Chondrocyte (in vitro differentiated cells): ENCODE results near the gene TUBA3D. TPM values are rescaled to one million over a fixed set of nuclear protein-coding genes. Genes with fewer than 3 reads are reported as not detected.
"Not testable (repeated sequence)": the region's sequence is repeated elsewhere in the genome, so short reads cannot be mapped to it uniquely, and the experiment has no call there.

Experiments
- DNase-seq: peaks from one replicate; pipeline ENCODE4 v3.0.0; 2021; ENCODE audit warnings: mixed read lengths, low spot score
- H3K27ac Mint-ChIP-seq: one replicate; pipeline ENCODE4 v1.8.0; 2021; ENCODE audit warnings: mild to moderate bottlenecking, moderate library complexity, mixed read lengths; ENCODE audit not compliant: unreplicated experiment
- H3K27me3 Mint-ChIP-seq: 2 replicates; pipeline ENCODE4 v1.8.0; 2021; ENCODE audit warnings: low read depth, mixed read lengths
- H3K36me3 Mint-ChIP-seq: 2 replicates; pipeline ENCODE4 v1.8.0; 2021; ENCODE audit warnings: low read depth, mixed read lengths
- H3K4me1 Mint-ChIP-seq: 2 replicates; pipeline ENCODE4 v1.8.0; 2021; ENCODE audit warnings: low read depth, mild to moderate bottlenecking, mixed read lengths
- H3K4me3 Mint-ChIP-seq: one replicate; pipeline ENCODE4 v1.8.0; 2021; ENCODE audit warnings: mild to moderate bottlenecking, moderate library complexity, mixed read lengths; ENCODE audit not compliant: unreplicated experiment
- H3K9me3 Mint-ChIP-seq: 2 replicates; pipeline ENCODE4 v1.8.0; 2021; ENCODE audit warnings: low read depth, mixed read lengths
- CTCF ChIP-seq: fragments of 200-600 bp; sonication (generic); IDR thresholded peaks from 2 replicates; pipeline ENCODE4 v1.5.0; 2021; ENCODE audit warnings: antibody characterized with exemption, mild to moderate bottlenecking, moderate library complexity
- long read RNA-seq: library from polyadenylated mRNA; stranded (forward); transcript quantifications from one replicate; pipeline ENCODE4 v2.0.0, GENCODE V29; 2021
- total RNA-seq: library from RNA; stranded (reverse); gene quantifications from 3 replicates; pipeline ENCODE4 v1.2.1, GENCODE V29; 2021

Gene TUBA3D
- not detected in 3 replicates for total RNA-seq
- long read RNA-seq, result 0 reads

- Mint-ChIP-seq H3K27me3 (no peaks in the 10 kb centered on the region), H3K4me1 (no peaks in the 10 kb centered on the region), H3K4me3 (no peak within 1 kb of the TSS), H3K27ac (no peak within 1 kb of the TSS), H3K9me3 (no peaks in the 10 kb centered on the region), H3K36me3 (peaks cover 2% of the 10 kb centered on the region)
- no peak for TF ChIP-seq CTCF
- DNase-seq, result no peak
Observed at GRCh38 chr2:131475831-131476230, at the start of gene TUBA3D. TSS of gene TUBA3D (plus strand) at chr2:131476119. CDS start at chr2:131476200, 81 bp downstream.

GRCh38 chr2:131426727-131427126, 49.2 kb upstream of the TUBA3D start:
- H3K36me3 Mint-ChIP-seq, result peaks cover 3% of the 10 kb centered on the region
- no peaks in the 10 kb centered on the region for H3K4me1 Mint-ChIP-seq
- no peak for DNase-seq
- no peak overlapping the region for H3K4me3 Mint-ChIP-seq
- H3K27me3 Mint-ChIP-seq, result peaks cover 62% of the 10 kb centered on the region
- H3K9me3 Mint-ChIP-seq, result no peaks in the 10 kb centered on the region
- TF ChIP-seq CTCF, result no peak
- no peak overlapping the region for H3K27ac Mint-ChIP-seq

GRCh38 chr2:131431336-131431735, 44.6 kb upstream of the TUBA3D start:
- no peak for TF ChIP-seq CTCF
- no peaks in the 10 kb centered on the region for H3K9me3 Mint-ChIP-seq
- H3K36me3 Mint-ChIP-seq, result no peaks in the 10 kb centered on the region
- H3K27ac Mint-ChIP-seq, result no peak overlapping the region
- H3K27me3 Mint-ChIP-seq, result peaks cover 59% of the 10 kb centered on the region
- H3K4me1 Mint-ChIP-seq, result no peaks in the 10 kb centered on the region
- H3K4me3 Mint-ChIP-seq, result no peak overlapping the region
- no peak for DNase-seq

- not testable (repeated sequence) for H3K27ac Mint-ChIP-seq, H3K4me3 Mint-ChIP-seq, H3K36me3 Mint-ChIP-seq, H3K9me3 Mint-ChIP-seq, H3K4me1 Mint-ChIP-seq, DNase-seq
- peaks cover 18% of the 10 kb centered on the region for H3K27me3 Mint-ChIP-seq
Observed at GRCh38 chr2:131440742-131441468, 35.0 kb upstream of the TUBA3D start.

GRCh38 chr2:131444736-131445514, 31.0 kb upstream of the TUBA3D start:
- H3K4me3 Mint-ChIP-seq, DNase-seq, H3K9me3 Mint-ChIP-seq, H3K4me1 Mint-ChIP-seq, H3K36me3 Mint-ChIP-seq, H3K27ac Mint-ChIP-seq: not testable (repeated sequence)
- peaks cover 28% of the 10 kb centered on the region for H3K27me3 Mint-ChIP-seq

- H3K27me3 Mint-ChIP-seq, result peaks cover 31% of the 10 kb centered on the region
- DNase-seq, H3K9me3 Mint-ChIP-seq: not testable (repeated sequence)
Observed at GRCh38 chr2:131445515-131445797, 30.5 kb upstream of the TUBA3D start.

More at GRCh38 chr2:131445515-131445797, 30.5 kb upstream of the TUBA3D start:
- not testable (repeated sequence) for H3K4me1 Mint-ChIP-seq, H3K4me3 Mint-ChIP-seq, H3K36me3 Mint-ChIP-seq, H3K27ac Mint-ChIP-seq
